Endodermal cell (in vitro differentiated cells): ENCODE data around the gene TDRD9. TPM values are rescaled to one million over a fixed set of nuclear protein-coding genes. Genes with fewer than 3 reads are reported as not detected.

Experiments used
- DNase-seq: peaks from one replicate; pipeline ENCODE4 v3.0.0-alpha.2; 2017
- H3K27ac ChIP-seq: 2 replicates; pipeline ENCODE4 v1.5.1; 2013; ENCODE audit warnings: mild to moderate bottlenecking, low read depth, low read length, moderate library complexity
- H3K27me3 ChIP-seq: 2 replicates; pipeline ENCODE4 v1.6.1; 2013; ENCODE audit warnings: mild to moderate bottlenecking, low read length, moderate library complexity; ENCODE audit not compliant: insufficient read depth, control insufficient read depth, poor library complexity, severe bottlenecking
- H3K36me3 ChIP-seq: 2 replicates; pipeline ENCODE4 v1.7.0; 2013; ENCODE audit warnings: mild to moderate bottlenecking, low read length, moderate library complexity; ENCODE audit not compliant: control insufficient read depth, insufficient read depth
- H3K4me1 ChIP-seq: one replicate; pipeline ENCODE4 v1.7.0; 2013; ENCODE audit warnings: low read length; ENCODE audit not compliant: control insufficient read depth, insufficient read depth
- H3K4me3 ChIP-seq: 2 replicates; pipeline ENCODE4 v1.5.1; 2013; ENCODE audit warnings: mild to moderate bottlenecking, low read length, moderate library complexity
- H3K9ac ChIP-seq: 2 replicates; pipeline ENCODE4 v1.6.1; 2013; ENCODE audit warnings: mild to moderate bottlenecking, low read length, moderate library complexity; ENCODE audit not compliant: poor library complexity, severe bottlenecking; ENCODE audit errors: extremely low read depth
- H3K9me3 ChIP-seq: 2 replicates; pipeline ENCODE4 v1.6.1; 2013; ENCODE audit warnings: mild to moderate bottlenecking, low read length, moderate library complexity; ENCODE audit not compliant: control insufficient read depth
- H3K27ac Mint-ChIP-seq: 2 replicates; pipeline ENCODE4 v1.8.0; 2020; ENCODE audit warnings: mixed read lengths
- H3K27me3 Mint-ChIP-seq: 2 replicates; pipeline ENCODE4 v1.8.0; 2021; ENCODE audit warnings: mild to moderate bottlenecking, mixed read lengths; ENCODE audit not compliant: insufficient read depth
- H3K36me3 Mint-ChIP-seq: 2 replicates; pipeline ENCODE4 v1.8.0; 2020; ENCODE audit warnings: low read depth, mixed read lengths
- H3K4me1 Mint-ChIP-seq: 2 replicates; pipeline ENCODE4 v1.8.0; 2020; ENCODE audit warnings: mixed read lengths
- H3K4me3 Mint-ChIP-seq: 2 replicates; pipeline ENCODE4 v1.8.0; 2020; ENCODE audit warnings: mild to moderate bottlenecking, moderate library complexity, mixed read lengths
- H3K9me3 Mint-ChIP-seq: 2 replicates; pipeline ENCODE4 v1.8.0; 2020; ENCODE audit warnings: mild to moderate bottlenecking, mixed read lengths
- WGBS, 2 experiments: methylation state at CpG; one replicate each; pipeline versions ENCODE4 v1.1.5 to v1.1.7; 2013; ENCODE audit warnings: missing lambda C conversion rate in 2 of 2, mixed read lengths in 1 of 2; ENCODE audit not compliant: insufficient coverage in 1 of 2, insufficient read length in 1 of 2; 5-methylcytosine and 5-hydroxymethylcytosine counted together
- total RNA-seq, 2 donors: library from RNA; stranded (reverse); fragmentation: NEBNext Ultra II Directional in 1 of 2; extraction: Animal tissue kit (Norgen Biotek cat#: 25700) in 1 of 2; gene quantifications; 2 replicates in 1 of 2; 3 replicates in 1 of 2; pipeline ENCODE4 v1.2.1, GENCODE V29; 2021
- TF ChIP-seq, protein P1 (sequence below): fragments of 200-600 bp; sonication (generic); conservative IDR thresholded peaks from 2 replicates; pipeline ENCODE4 v1.5.0; 2021; ENCODE audit warnings: antibody characterized with exemption, mild to moderate bottlenecking

Gene TDRD9
- total RNA-seq, 2 donors from 2014 or later, result not detected

DNA sequence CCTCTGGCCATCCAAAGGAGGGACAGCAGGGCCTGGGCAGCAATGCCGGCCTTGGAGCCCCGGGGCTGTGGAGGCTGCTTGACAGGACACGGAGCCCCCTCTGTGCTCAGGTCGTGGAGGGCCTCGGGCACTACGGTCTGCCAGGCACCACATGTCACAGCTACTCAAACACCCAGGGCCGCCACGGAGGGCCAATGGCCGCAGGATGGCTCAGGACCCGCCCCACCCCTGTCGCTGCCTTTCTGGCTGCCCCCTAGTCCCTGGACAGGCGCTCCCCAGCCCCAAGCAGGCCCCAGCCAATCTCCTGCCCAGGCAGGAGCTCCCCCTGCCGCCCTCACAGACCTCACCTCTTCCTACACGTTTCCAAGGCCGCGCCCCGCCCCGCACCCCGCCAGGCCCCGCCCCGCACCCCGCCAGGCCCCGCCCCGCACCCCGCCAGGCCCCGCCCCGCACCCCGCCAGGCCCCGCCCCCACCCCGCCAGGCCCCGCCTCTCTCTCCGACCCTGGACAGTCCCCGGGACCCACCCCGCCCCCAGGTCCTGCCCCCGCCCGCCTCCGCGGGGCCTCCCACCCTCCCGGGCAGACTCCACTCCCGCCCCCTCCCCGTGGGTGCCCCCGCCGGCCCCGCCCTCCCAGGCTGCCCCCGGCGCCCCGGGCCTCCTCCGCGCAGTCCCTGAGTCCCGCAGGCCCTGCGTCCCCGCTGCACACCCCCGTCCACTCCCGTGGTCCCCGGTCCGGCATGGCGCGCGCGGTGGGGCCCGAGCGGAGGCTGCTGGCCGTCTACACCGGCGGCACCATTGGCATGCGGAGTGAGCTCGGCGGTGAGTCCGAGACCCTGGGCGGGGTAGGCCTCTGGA, 157.0 kb downstream of the TDRD9 start, which contains the start of gene ASPG:
Gene ASPG, plus strand, starts transcription at position 669 of the 857 bp plus-strand sequence. Its CDS starts 71 bp downstream, at position 740.
- Histone ChIP-seq H3K4me3 (no peak within 1 kb of the TSS), H3K9me3 (no peaks in the 10 kb centered on the region), H3K9ac (no peak within 1 kb of the TSS), H3K27me3 (no peaks in the 10 kb centered on the region), H3K36me3 (no peaks in the 10 kb centered on the region), H3K4me1 (no peaks in the 10 kb centered on the region), H3K27ac (no peak within 1 kb of the TSS)
- no peaks in the 10 kb centered on the region for H3K4me1 Mint-ChIP-seq
- H3K27ac Mint-ChIP-seq, result no peak within 1 kb of the TSS
- DNase-seq, result peak; percentile 92
- H3K9me3 Mint-ChIP-seq, result no peaks in the 10 kb centered on the region
- no peak within 1 kb of the TSS for H3K4me3 Mint-ChIP-seq
- no peaks in the 10 kb centered on the region for H3K36me3 Mint-ChIP-seq
- 76 to 90% methylated on average over 2 to 62 of the region's 70 CpGs for WGBS, 2 experiments
- TF ChIP-seq, protein P1, sequence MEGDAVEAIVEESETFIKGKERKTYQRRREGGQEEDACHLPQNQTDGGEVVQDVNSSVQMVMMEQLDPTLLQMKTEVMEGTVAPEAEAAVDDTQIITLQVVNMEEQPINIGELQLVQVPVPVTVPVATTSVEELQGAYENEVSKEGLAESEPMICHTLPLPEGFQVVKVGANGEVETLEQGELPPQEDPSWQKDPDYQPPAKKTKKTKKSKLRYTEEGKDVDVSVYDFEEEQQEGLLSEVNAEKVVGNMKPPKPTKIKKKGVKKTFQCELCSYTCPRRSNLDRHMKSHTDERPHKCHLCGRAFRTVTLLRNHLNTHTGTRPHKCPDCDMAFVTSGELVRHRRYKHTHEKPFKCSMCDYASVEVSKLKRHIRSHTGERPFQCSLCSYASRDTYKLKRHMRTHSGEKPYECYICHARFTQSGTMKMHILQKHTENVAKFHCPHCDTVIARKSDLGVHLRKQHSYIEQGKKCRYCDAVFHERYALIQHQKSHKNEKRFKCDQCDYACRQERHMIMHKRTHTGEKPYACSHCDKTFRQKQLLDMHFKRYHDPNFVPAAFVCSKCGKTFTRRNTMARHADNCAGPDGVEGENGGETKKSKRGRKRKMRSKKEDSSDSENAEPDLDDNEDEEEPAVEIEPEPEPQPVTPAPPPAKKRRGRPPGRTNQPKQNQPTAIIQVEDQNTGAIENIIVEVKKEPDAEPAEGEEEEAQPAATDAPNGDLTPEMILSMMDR, result no peak
- peaks cover 8% of the 10 kb centered on the region for H3K27me3 Mint-ChIP-seq

DNA sequence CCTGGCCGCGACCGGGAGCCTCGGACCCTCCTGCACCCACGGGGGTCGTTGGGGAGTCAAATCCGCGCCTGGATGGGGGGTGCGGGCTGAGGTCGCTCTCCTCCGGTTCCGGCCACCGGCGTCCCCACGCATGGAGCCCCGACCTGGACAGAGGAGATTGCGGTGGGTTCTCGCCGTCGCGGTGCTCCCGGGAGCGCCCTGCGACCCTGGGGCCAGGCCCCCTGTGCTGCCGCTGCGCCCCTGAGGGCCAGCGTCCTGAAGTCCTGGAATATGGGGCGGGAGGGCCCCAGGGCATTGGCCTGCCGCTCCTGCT, 157.6 kb downstream of the TDRD9 start:
- TF ChIP-seq, protein P1, result no peak
- Mint-ChIP-seq H3K27ac (no peak overlapping the region), H3K4me1 (no peaks in the 10 kb centered on the region), H3K27me3 (peaks cover 8% of the 10 kb centered on the region), H3K4me3 (no peak overlapping the region), H3K36me3 (no peaks in the 10 kb centered on the region), H3K9me3 (no peaks in the 10 kb centered on the region)
- DNase-seq, result no peak
- no peaks in the 10 kb centered on the region for H3K4me1 ChIP-seq
- H3K4me3 ChIP-seq, result no peak overlapping the region
- H3K9me3 ChIP-seq, result no peaks in the 10 kb centered on the region
- no peaks in the 10 kb centered on the region for H3K36me3 ChIP-seq
- H3K9ac ChIP-seq, result no peak overlapping the region
- H3K27me3 ChIP-seq, result no peaks in the 10 kb centered on the region
- no peak overlapping the region for H3K27ac ChIP-seq
- WGBS, 2 experiments, result 87 to 91% methylated on average over 21 to 29 of the region's 29 CpGs

DNA sequence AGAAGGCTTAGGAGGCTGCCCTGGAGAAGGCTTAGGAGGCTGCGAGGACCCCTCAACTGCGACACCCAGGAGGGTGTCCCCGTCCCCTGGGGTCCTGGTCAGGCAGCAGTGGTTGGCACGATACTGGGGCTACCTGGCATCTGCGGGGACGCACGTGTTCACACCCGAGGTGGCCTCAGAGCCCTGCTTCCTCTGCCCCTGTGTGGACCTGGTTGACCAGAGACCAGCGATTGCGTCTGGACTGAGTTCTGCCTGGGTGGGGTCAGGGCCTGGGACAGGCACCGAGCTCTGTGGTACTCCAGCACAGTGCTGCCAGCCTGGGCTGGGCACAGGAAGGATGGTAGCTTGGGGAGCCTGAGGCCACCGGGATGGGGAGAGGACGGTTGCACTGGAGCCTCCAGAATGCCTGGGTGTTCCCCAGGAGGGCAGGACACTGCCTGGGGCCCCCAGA, 158.0 kb downstream of the TDRD9 start:
- DNase-seq, result peak; percentile 63
- Mint-ChIP-seq H3K4me3 (no peak overlapping the region), H3K27ac (no peak overlapping the region), H3K9me3 (no peaks in the 10 kb centered on the region), H3K36me3 (no peaks in the 10 kb centered on the region), H3K4me1 (no peaks in the 10 kb centered on the region), H3K27me3 (peaks cover 8% of the 10 kb centered on the region)
- H3K4me3 ChIP-seq, result no peak overlapping the region
- no peak overlapping the region for H3K27ac ChIP-seq
- H3K9ac ChIP-seq, result no peak overlapping the region
- H3K9me3 ChIP-seq, result no peaks in the 10 kb centered on the region
- 92 to 96% methylated on average over 9 to 13 of the region's 13 CpGs for WGBS, 2 experiments
- TF ChIP-seq, protein P1, result no peak
- no peaks in the 10 kb centered on the region for H3K4me1 ChIP-seq
- no peaks in the 10 kb centered on the region for H3K36me3 ChIP-seq
- H3K27me3 ChIP-seq, result no peaks in the 10 kb centered on the region
